Activated CD8-positive, alpha-beta memory T cell treated with anti-CD3 and anti-CD28 coated beads for 4 hours (primary cell): ENCODE data around the gene ADAM8.
A peak's percentile ranks its signal among the peaks of the same experiment; 100 is the strongest.
"Not testable (repeated sequence)": the region's sequence is repeated elsewhere in the genome, so short reads cannot be mapped to it uniquely, and the experiment has no call there.

ENCODE experiments used
- DNase-seq, 2 donors: peaks; one replicate each; pipeline ENCODE4 v3.0.0-alpha.2; 2020; ENCODE audit warnings: low read depth in 2 of 2

ADAM8 gene

GRCh38 chr10:133276435-133277201, at the start of gene ADAM8:
TSS of gene ADAM8 (minus strand) at chr10:133276868. CDS start at chr10:133276817, 51 bp downstream.
- no peak for DNase-seq

- DNase-seq: no peak
Observed at GRCh38 chr10:133326223-133326551, 49.5 kb upstream of the ADAM8 start.

GRCh38 chr10:133325440-133326222, 49.0 kb upstream of the ADAM8 start:
- DNase-seq: no peak

- DNase-seq: no peak
Observed at GRCh38 chr10:133324857-133325260, 48.2 kb upstream of the ADAM8 start.

GRCh38 chr10:133324198-133324792, 47.6 kb upstream of the ADAM8 start:
- peak in 1 of 2 donors; percentile 31 for DNase-seq

GRCh38 chr10:133322064-133322709, 45.5 kb upstream of the ADAM8 start:
- not testable (repeated sequence) for DNase-seq

- not testable (repeated sequence) for DNase-seq
Observed at GRCh38 chr10:133320852-133321422, 44.3 kb upstream of the ADAM8 start.

- DNase-seq: peak in 1 of 2 donors; percentile 22
Observed at GRCh38 chr10:133318494-133319127, 41.9 kb upstream of the ADAM8 start.

DNA sequence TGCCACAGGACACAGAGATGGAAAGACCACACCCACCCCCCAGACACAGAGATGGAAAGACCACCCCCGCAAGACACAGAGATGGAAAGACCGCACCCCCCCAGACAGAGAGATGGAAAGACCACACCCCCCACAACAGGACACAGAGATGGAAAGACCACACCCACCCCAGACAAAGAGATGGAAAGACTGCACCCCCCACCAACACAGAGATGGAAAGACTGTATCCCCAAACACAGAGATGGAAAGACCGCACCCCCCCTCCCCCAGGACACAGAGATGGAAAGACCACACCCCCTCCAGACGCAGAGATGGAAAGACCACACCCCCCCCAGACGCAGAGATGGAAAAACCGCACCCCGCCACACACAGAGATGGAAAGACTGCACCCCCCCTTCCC, 40.1 kb upstream of the ADAM8 start:
- no peak for DNase-seq

DNA sequence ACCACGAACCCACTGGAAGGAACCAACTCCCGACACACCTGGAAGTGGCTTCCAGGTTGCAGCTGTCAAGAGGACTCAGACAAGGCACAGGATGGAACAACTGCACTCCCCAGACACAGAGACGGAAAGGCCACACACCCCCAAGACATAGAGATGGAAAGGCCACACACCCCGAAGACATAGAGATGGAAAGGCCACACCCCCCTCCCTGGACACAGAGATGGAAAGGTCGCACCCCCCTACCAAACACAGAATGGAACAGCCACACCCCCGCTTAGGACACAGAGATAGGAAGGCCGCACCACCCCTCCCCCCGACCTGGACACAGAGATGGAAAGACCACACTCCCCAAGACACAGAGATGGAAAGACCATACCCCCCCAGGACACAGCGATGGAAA, 39.6 kb upstream of the ADAM8 start:
- DNase-seq: no peak

DNA sequence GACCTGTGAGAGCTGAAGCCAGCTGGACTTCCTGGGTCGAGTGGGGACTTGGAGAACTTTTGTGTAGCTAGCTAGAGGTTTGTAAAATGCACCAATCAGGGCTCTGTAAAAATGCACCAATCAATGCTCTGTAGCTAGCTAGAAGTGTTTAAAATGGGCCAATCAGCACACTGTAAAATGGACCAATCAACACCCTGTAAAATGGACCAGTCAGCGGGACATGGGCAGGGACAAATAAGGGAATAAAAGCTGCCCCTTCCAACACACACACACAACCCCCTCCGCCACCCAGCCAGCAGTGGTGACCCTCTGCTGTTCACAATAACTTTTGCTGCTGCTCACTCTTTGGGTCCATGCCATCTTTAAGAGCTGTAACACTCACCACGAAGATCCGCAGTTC, 39.2 kb upstream of the ADAM8 start:
- no peak for DNase-seq

- no peak for DNase-seq
Observed at GRCh38 chr10:133314911-133315310, 38.2 kb upstream of the ADAM8 start.

DNA sequence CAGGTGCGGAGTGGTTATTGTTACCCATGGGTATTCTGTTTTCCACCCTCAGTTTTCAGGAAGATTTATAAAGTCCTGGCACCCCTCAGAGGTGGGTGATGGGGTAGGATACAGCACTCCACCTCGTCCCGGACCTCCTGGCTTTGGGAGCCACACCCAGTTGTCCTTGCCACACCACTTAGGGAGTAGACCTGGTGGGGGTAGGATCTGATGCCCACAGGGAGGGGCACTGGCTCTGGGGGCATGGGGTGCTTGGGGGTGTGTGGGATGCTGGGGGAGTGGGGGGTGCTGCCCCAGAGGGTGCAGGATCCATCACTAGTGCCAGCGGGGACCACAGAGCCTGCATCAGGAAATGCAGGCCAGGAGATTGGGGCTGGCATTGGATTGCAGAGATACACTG, 36.5 kb upstream of the ADAM8 start:
- no peak for DNase-seq

DNA sequence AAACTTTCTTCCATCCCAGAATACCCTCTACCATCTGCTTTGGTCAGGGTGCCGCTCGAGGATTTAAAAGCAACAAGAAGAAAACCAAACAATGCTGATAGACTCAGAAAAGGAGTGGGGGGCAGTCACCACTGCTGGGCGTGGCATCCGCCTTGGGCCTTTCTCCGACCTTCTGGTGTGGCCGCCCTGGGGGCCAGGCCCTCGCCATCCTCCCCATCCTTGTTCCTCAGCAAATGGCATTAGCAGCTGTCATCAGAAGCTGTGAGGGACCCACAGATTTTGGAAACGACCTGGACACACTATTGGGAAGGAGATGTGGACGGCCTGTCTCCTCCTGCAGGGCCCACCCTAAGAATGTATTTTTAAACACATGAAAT, 36.1 kb upstream of the ADAM8 start:
- DNase-seq: no peak

- no peak for DNase-seq
Observed at GRCh38 chr10:133312016-133312768, 35.5 kb upstream of the ADAM8 start.

DNA sequence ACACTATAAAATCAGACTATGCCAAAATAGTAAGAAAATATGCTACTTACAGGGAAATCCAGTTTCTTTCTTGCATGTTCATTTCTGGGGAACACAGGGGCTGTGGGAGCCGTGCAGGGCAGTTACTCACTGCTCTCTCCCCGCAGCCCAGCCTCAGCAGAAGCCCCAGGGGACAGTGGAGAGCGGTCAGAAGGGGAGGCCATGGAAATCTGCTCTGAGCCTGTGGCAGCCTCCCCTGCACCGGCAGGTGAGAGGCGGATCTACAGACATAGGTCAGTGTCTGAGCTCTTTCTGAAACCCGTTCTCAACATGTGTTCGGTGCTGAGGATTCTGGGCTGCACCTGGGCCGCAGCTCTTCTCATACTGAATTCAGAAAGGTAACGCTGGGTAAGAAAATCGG, 34.9 kb upstream of the ADAM8 start:
- no peak for DNase-seq

- no peak for DNase-seq
Observed at GRCh38 chr10:133310789-133311188, 34.1 kb upstream of the ADAM8 start.

DNA sequence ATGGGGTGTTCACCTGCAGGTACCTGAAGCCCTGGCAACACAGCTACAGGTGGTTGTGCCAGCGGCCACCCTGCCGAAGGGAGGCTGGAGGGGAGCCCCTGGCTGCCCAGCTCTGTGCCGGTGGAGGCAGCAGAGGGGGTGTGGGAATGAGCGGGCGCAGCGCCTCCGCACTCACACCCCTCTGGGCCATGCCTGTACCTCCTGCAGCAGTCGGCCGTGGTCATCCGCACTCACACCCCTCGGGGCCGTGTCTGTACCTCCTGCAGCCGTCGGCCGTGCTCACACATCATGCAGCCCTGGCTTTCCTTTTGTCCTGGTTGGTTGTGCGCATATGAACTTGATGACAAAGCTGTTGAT, 33.7 kb upstream of the ADAM8 start:
- DNase-seq: no peak

DNA sequence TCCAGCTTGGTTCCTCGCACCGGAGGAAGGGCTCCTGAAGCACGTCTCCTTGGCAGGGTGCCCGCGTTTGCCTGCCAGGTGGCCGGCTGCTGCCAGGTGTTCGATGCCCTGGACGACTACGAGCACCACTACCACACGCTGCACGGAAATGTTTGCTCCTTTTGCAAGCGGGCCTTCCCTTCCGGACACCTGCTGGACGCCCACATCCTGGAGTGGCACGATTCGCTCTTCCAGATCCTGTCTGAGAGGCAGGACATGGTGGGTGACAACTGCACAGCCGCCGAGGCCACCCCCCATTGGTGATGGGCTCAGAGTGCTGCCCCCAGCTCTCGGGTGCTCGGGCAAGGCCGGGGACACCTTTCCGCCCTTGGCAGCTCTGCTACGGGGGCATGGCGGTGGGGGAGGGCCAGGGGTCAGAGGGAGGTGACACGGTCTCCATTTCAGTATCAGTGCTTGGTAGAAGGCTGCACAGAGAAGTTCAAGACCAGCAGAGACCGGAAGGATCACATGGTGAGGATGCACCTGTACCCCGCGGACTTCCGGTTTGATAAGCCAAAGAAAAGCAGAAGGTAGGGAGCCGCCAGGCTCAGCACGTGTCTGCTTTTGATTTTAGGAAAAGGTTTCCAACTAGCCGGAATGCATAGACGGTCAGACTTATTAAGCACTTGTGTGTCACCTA, 33.2 kb upstream of the ADAM8 start:
- no peak for DNase-seq

GRCh38 chr10:133309100-133309719, 32.5 kb upstream of the ADAM8 start:
- peak; percentile 84 to 87 for DNase-seq
